ENCODE data around the gene MPPED1. TPM values are rescaled to one million over a fixed set of nuclear protein-coding genes. Genes with fewer than 3 reads are reported as not detected.

MPPED1 gene
- total RNA-seq, 4 donors from 2014 or later = not detected

DNA sequence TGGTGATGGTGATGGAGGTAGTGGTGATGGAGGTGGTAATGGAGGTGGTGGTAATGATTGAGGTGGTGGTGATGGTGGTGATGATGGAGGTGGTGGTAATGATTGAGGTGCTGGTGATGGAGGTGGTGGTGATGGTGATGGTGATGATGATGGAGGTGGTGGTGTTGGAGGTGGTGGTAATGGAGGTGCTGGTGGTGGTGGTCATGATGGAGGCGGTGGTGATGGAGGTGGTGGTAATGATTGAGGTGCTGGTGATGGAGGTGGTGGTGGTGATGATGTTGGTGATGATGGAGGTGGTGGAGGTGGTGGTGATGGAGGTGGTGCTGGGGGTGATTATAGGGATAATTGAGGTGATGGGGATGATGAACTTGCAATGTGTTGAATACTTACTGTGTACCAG is 79.9 kb downstream of the MPPED1 start:
- Histone ChIP-seq H3K27me3 (peaks cover 0 to 47% (median 0%) of the 10 kb centered on the region in 4 donors), H3K4me3 (no peak overlapping the region), H3K9me3 (no peaks in the 10 kb centered on the region), H3K36me3 (no peaks in the 10 kb centered on the region), H3K27ac (no peak overlapping the region), H3K4me1 (no peaks in the 10 kb centered on the region)
- WGBS, 2 donors = 89 to 92% methylated on average over 1 of the region's 1 CpG
- TF ChIP-seq, protein P1, sequence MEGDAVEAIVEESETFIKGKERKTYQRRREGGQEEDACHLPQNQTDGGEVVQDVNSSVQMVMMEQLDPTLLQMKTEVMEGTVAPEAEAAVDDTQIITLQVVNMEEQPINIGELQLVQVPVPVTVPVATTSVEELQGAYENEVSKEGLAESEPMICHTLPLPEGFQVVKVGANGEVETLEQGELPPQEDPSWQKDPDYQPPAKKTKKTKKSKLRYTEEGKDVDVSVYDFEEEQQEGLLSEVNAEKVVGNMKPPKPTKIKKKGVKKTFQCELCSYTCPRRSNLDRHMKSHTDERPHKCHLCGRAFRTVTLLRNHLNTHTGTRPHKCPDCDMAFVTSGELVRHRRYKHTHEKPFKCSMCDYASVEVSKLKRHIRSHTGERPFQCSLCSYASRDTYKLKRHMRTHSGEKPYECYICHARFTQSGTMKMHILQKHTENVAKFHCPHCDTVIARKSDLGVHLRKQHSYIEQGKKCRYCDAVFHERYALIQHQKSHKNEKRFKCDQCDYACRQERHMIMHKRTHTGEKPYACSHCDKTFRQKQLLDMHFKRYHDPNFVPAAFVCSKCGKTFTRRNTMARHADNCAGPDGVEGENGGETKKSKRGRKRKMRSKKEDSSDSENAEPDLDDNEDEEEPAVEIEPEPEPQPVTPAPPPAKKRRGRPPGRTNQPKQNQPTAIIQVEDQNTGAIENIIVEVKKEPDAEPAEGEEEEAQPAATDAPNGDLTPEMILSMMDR (IDR thresholded peaks at IDR 0.05) = no peak
- no peak for TF ChIP-seq POLR2A (IDR thresholded peaks at IDR 0.05)
- no peak for DNase-seq
- intact Hi-C loops (cut with DNase I) = no loop called here

DNA sequence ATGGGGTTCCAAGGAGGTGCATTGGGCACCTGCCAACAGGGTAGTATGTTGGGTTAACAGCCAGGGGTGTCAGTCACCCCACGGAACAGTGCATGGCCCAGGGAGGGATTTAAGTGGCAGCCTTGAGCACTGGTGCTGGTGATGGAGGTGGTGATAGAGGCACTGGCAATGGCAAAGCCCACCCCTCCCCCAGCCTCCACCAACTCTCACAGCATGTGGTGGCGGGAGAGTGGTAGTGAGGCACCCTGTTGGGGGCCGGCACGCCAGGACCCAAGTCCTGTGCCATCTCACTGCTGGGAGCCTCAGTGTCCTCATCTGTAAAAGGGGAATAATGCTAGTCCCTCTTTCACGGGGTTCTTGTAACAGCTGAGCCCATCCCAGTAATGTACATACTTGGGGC is 81.5 kb downstream of the MPPED1 start:
- H3K9me3 ChIP-seq = no peaks in the 10 kb centered on the region
- no peak overlapping the region for H3K27ac ChIP-seq
- no peak for TF ChIP-seq POLR2A (IDR thresholded peaks at IDR 0.05)
- TF ChIP-seq, protein P1 (IDR thresholded peaks at IDR 0.05) = no peak
- intact Hi-C loops (cut with DNase I) = no loop called here
- WGBS, 2 donors = 60 to 90% methylated on average over 1 to 4 of the region's 5 CpGs
- DNase-seq = no peak
- H3K4me1 ChIP-seq = no peaks in the 10 kb centered on the region
- H3K36me3 ChIP-seq = no peaks in the 10 kb centered on the region
- H3K4me3 ChIP-seq = no peak overlapping the region
- peaks cover 0 to 34% (median 0%) of the 10 kb centered on the region in 4 donors for H3K27me3 ChIP-seq

DNA sequence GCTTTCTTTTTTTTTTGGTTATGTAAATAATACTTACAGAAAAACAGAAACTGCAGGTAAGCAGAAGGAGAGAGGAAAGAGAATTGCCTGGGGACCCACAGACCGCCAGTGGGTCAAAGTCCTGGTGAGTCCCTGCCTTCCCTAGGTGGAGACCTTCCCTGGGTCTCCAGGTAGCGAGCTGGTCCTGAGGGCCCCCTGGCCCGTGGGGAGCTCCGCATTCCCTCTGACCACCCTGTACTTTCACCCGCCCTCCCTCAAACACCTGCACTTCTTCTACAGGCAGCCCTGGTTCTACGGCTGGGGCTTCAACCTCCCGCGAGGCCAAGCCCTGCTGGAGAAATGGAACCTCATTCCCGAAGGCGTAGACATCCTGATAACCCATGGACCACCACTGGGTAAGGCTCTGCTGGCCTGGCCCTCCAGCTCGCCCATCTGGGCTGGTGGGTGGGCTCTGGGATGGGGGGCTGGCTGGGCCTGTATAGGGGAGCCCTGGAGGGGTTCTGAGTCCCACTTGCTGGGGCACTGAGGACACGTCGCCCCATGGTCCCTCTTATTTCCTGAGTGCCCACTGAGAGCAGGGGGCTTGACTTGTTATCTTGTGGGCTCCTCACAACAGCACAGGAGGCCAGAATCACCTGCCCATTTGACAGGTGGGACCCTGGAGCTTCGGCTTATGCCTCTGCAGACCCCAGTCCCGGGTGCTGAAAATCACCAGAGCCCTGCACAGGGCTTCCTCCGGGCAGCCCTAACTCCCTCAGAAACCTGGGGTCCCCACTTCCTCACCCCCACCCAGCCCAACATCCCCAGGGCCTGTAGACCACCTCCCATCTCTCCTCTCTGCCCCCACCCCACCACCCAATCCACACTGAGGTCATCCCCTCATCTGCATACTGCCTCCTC is 86.4 kb downstream of the MPPED1 start:
- no peak for DNase-seq
- WGBS, 2 donors = 90% methylated on average over 9 to 13 of the region's 16 CpGs
- Histone ChIP-seq H3K4me3 (no peak overlapping the region), H3K9me3 (no peaks in the 10 kb centered on the region), H3K4me1 (no peaks in the 10 kb centered on the region), H3K27ac (no peak overlapping the region), H3K27me3 (peaks cover 0 to 19% (median 0%) of the 10 kb centered on the region in 4 donors), H3K36me3 (no peaks in the 10 kb centered on the region)
- TF ChIP-seq, protein P1 (IDR thresholded peaks at IDR 0.05) = no peak
- TF ChIP-seq POLR2A (IDR thresholded peaks at IDR 0.05) = no peak
- intact Hi-C loops (cut with DNase I) = no loop called here

DNA sequence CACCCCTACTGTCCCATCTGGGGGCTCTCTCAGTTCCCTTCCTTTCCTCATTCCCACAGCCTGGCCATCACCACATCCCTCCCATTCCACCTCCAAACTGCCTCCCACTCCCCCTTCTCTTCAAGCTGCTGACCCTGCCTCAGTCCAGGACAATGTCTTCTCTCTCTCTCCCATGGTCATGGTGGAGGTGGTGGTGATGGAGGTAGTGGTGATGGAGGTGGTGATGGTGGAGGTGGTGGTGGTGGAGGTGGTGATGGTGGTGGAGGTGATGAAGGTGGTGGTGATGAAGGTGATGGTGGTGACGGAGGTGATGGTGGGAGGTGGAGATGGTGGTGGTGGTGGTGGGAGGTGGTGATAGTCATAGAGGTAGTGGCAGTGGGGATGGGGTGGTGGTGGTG is 87.0 kb downstream of the MPPED1 start:
- peaks cover 0 to 12% (median 0%) of the 10 kb centered on the region in 4 donors for H3K27me3 ChIP-seq
- no peaks in the 10 kb centered on the region for H3K4me1 ChIP-seq
- TF ChIP-seq POLR2A (IDR thresholded peaks at IDR 0.05) = no peak
- TF ChIP-seq, protein P1 (IDR thresholded peaks at IDR 0.05) = no peak
- 91 to 100% methylated on average over 1 of the region's 1 CpG for WGBS, 2 donors
- H3K36me3 ChIP-seq = no peaks in the 10 kb centered on the region
- no peak overlapping the region for H3K27ac ChIP-seq
- no peak overlapping the region for H3K4me3 ChIP-seq
- DNase-seq = no peak
- intact Hi-C loops (cut with DNase I) = no loop called here
- no peaks in the 10 kb centered on the region for H3K9me3 ChIP-seq

All from esophagus squamous epithelium (tissue), 5 donors.